K562 (cell line): ENCODE data around the gene TCF3. TPM values are rescaled to one million over a fixed set of nuclear protein-coding genes. Genes with fewer than 3 reads are reported as not detected.

ENCODE experiments used
- ATAC-seq: fragments of 200-7000 bp; cut with Tn5 transposase; 3 replicates; pipeline ENCODE4 v1.9.1; 2020; ENCODE audit warnings: moderate library complexity
- BruUV-seq: library from RNA; stranded (reverse); fragments of 400-500 nt; replicated peaks from 2 replicates; lab custom pipeline; 2021; lab: Mats Ljungman, UMichigan
- CTCF ChIA-PET: fragments of 300-600 bp; formaldehyde crosslinking; extraction: SDS; loops from one replicate; lab custom pipeline; 2021; ENCODE audit warnings: low intra/inter-chr PET ratio; lab: Yijun Ruan, JAX
- POLR2A ChIA-PET: fragments of 300-600, 350-650 bp; sonication (Branson Sonifier 250); formaldehyde crosslinking; extraction: SDS; loops from one replicate; lab custom pipeline; 2021; ENCODE audit warnings: antibody characterized with exemption, inconsistent platforms; lab: Yijun Ruan, JAX
- DNase-seq, 4 experiments: peaks; one replicate each; pipeline versions ENCODE4 v3.0.0 to v3.0.0-alpha.2; 2011 to 2018; ENCODE audit warnings: low spot score in 3 of 4, mixed read lengths in 3 of 4; ENCODE audit errors: extremely low read depth in 1 of 4
- FAIRE-seq: peaks from 2 replicates; lab custom pipeline; 2011; peaks lifted over from hg19 to GRCh38; lab: Jason Lieb, UNC
- H2AFZ ChIP-seq: 2 replicates; pipeline ENCODE4 v1.6.0; 2011; ENCODE audit warnings: low read depth, low read length, control low read depth, inconsistent platforms
- H3K27ac ChIP-seq: fragments of 200-600 bp; 3 replicates; pipeline ENCODE4 v1.8.0; 2011; ENCODE audit warnings: low read depth, mild to moderate bottlenecking, control low read depth, inconsistent platforms, low read length, moderate library complexity, mixed read lengths; ENCODE audit errors: extremely low read depth
- H3K27me3 ChIP-seq, 2 experiments: fragments of 300-600 bp in 1 of 2; 2 replicates in 1 of 2; 3 replicates in 1 of 2; pipeline versions ENCODE4 v1.6.0 to v1.8.0; 2011; ENCODE audit warnings: inconsistent platforms in 2 of 2, low read length in 2 of 2, mild to moderate bottlenecking in 1 of 2, mixed read lengths in 1 of 2, moderate library complexity in 1 of 2; ENCODE audit not compliant: control insufficient read depth in 2 of 2, insufficient read depth in 2 of 2
- H3K36me3 ChIP-seq: fragments of 300-600 bp; 3 replicates; pipeline ENCODE4 v1.8.0; 2011; ENCODE audit warnings: mild to moderate bottlenecking, low read length, inconsistent platforms; ENCODE audit not compliant: control insufficient read depth, insufficient read depth
- H3K4me1 ChIP-seq, 2 experiments: fragments of 200-600 bp in 1 of 2; replicated peaks in 1 of 2; 2 replicates in 1 of 2; 3 replicates in 1 of 2; pipeline versions ENCODE4 v1.5.1 to v1.8.0; 2011; ENCODE audit warnings: inconsistent platforms in 2 of 2, low read length in 2 of 2, mild to moderate bottlenecking in 1 of 2, mixed read lengths in 1 of 2, moderate library complexity in 1 of 2; ENCODE audit not compliant: control insufficient read depth in 2 of 2, insufficient read depth in 2 of 2
- H3K4me2 ChIP-seq: 2 replicates; pipeline ENCODE4 v1.6.1; 2011; ENCODE audit warnings: low read length, control low read depth, inconsistent platforms, mixed read lengths; ENCODE audit not compliant: insufficient read depth
- H3K4me3 ChIP-seq: fragments of 200-600 bp; sonication (generic), shearing (Covaris generic); 2 replicates; pipeline ENCODE4 v1.5.1; 2016; ENCODE audit warnings: control low read depth, inconsistent platforms
- H3K79me2 ChIP-seq: fragments of 200-600 bp; 3 replicates; pipeline ENCODE4 v1.8.0; 2011; ENCODE audit warnings: low read length, inconsistent platforms; ENCODE audit not compliant: control insufficient read depth, insufficient read depth
- H3K9ac ChIP-seq, 2 experiments: 2 replicates each; pipeline versions ENCODE4 v1.6.0 to v1.6.1; 2011; ENCODE audit warnings: low read depth in 2 of 2, low read length in 2 of 2, control low read depth in 1 of 2, inconsistent platforms in 1 of 2, mild to moderate bottlenecking in 1 of 2, mixed read lengths in 1 of 2; ENCODE audit not compliant: insufficient read depth in 1 of 2
- H3K9me1 ChIP-seq: one replicate; pipeline ENCODE4 v1.6.0; 2011; ENCODE audit warnings: inconsistent platforms, mild to moderate bottlenecking, low read length, moderate library complexity; ENCODE audit not compliant: control insufficient read depth, insufficient read depth
- H3K9me3 ChIP-seq: replicated peaks from 2 replicates; pipeline ENCODE4 v1.5.1; 2011; ENCODE audit warnings: low read depth, low read length, inconsistent platforms; ENCODE audit not compliant: control insufficient read depth, insufficient read depth
- H4K20me1 ChIP-seq: replicated peaks from 2 replicates; pipeline ENCODE4 v1.6.1; 2011; ENCODE audit warnings: low read length, inconsistent platforms, mixed read lengths; ENCODE audit not compliant: control insufficient read depth, insufficient read depth
- KDM1A ChIP-seq, 2 experiments: fragments of 450-650 bp; IDR thresholded peaks; 2 replicates each; pipeline ENCODE4 v1.6.1; 2016; ENCODE audit warnings: mild to moderate bottlenecking in 2 of 2
- NR2F6 ChIP-seq: fragments of 450-650 bp; formaldehyde crosslinking; IDR thresholded peaks from 2 replicates; pipeline ENCODE4 v1.4.0; 2020; ENCODE audit warnings: mild to moderate bottlenecking
- POLR2G ChIP-seq: fragments of 200-400 bp; formaldehyde crosslinking; IDR thresholded peaks from 2 replicates; pipeline ENCODE4 v1.6.1; 2017; ENCODE audit warnings: low read depth, mild to moderate bottlenecking, antibody characterized with exemption, low read length, moderate library complexity
- RBM22 ChIP-seq: fragments of 200-400 bp; formaldehyde crosslinking; IDR thresholded peaks from 2 replicates; pipeline ENCODE4 v1.6.1; 2018; ENCODE audit warnings: low read length, low read depth; ENCODE audit not compliant: poor library complexity, severe bottlenecking
- STAT5A ChIP-seq: IDR thresholded peaks from 2 replicates; pipeline ENCODE4 v1.6.1; 2012; ENCODE audit warnings: low read length, inconsistent platforms, borderline replicate concordance
- U2AF1 ChIP-seq: fragments of 200-400 bp; formaldehyde crosslinking; optimal IDR thresholded peaks from 2 replicates; pipeline ENCODE3; 2017; ENCODE audit warnings: mild to moderate bottlenecking, low read depth, low read length, moderate library complexity
- WGBS: fragments of 100-300 bp; shearing (Covaris generic); methylation state at CpG from one replicate; pipeline ENCODE4 v1.1.6; 2016; ENCODE audit warnings: low coverage, mixed read lengths; ENCODE audit not compliant: insufficient coverage; ENCODE audit errors: missing lambda C conversion rate; 5-methylcytosine and 5-hydroxymethylcytosine counted together
- in situ Hi-C: fragments of 300-500 bp; cut with MboI; formaldehyde crosslinking; loops from 4 replicates; pipeline ENCODE4 v1.15.0; 2018; ENCODE audit warnings: inconsistent platforms, mixed read lengths
- intact Hi-C: fragments of 100-400 bp; cut with micrococcal nuclease; formaldehyde crosslinking; loops from 2 replicates; pipeline ENCODE4 v1.14.2; 2022
- polyA plus RNA-seq, 8 experiments: library from polyadenylated mRNA; depleted of rRNA in 4 of 8; stranded (reverse) in 5 of 8; unstranded in 3 of 8; fragments of >200 nt; fragmentation: Nextera tagmentation in 2 of 8; fragmentation: Illumina TruSeq in 1 of 8; extraction: Ambion mirVana in 2 of 8; extraction: Trizol in 1 of 8; gene quantifications; 2 replicates each; pipeline versions ENCODE4 v1.2.1 to v1.2.3, GENCODE V29; 2011 to 2014; ENCODE audit warnings: inconsistent platforms in 1 of 8, missing spikeins in 1 of 8
- total RNA-seq, 7 experiments: library from RNA; depleted of rRNA in 6 of 7; stranded (reverse); fragments of >200 nt in 6 of 7; fragmentation: Illumina TruSeq in 2 of 7; extraction: Trizol in 2 of 7; gene quantifications; 2 replicates each; pipeline versions ENCODE4 v1.2.1 to v1.2.3, GENCODE V29; 2011 to 2021; ENCODE audit warnings: low replicate concordance in 1 of 7
- TF ChIP-seq, protein P1 (sequence below): fragments of 450-650 bp; IDR thresholded peaks from 2 replicates; pipeline ENCODE4 v1.6.1; 2016
- TF ChIP-seq, protein P2 (sequence below), 2 experiments: IDR thresholded peaks in 1 of 2; conservative IDR thresholded peaks in 1 of 2; 2 replicates each; pipeline ENCODE4 v1.6.1; 2016; ENCODE audit warnings: low read depth in 2 of 2, mild to moderate bottlenecking in 1 of 2, missing compliant biosample characterization in 1 of 2, missing genetic modification characterization in 1 of 2, moderate library complexity in 1 of 2

The TCF3 gene
- total and polyA plus RNA-seq, 9 of the 15 experiments (the other 6 are each of a cell fraction or from before 2014, with no cell fraction given) = 5.6 to 259 (median 84.0) TPM

DNA sequence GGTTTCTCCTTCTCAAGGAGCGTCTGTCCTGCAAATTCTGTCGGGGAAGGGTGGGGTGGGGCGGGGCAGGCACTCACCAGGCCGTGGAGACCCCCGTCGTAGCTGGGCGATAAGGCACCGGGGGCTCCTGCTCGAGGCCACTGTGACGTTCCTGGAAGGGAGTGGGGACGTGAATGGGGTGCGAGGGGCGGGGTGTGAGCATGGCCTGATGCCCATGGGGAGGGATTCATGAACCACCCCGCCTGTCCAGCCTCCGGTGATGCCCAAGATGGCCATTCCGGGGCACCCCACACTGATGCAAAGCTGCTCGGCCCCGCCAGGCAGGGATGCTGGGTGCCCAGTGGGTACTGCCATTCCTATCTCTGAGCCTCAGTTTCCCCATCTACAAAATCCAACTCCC, 32.7 kb downstream of the TCF3 start:
- Histone ChIP-seq H3K4me1 (peaks cover 0 to 53% of the 10 kb centered on the region in 2 experiments; a peak in 2 of 5 replicates), H3K36me3 (peaks cover 93% of the 10 kb centered on the region), H4K20me1 (no peaks in the 10 kb centered on the region), H3K27ac (no peak overlapping the region), H3K9me3 (no peaks in the 10 kb centered on the region), H3K9ac (no peak overlapping the region), H2AFZ (no peak overlapping the region), H3K79me2 (peaks cover 2% of the 10 kb centered on the region; the same call in 2 of the 3 replicates), H3K27me3 (no peaks in the 10 kb centered on the region), H3K4me2 (no peak overlapping the region), H3K4me3 (no peak overlapping the region), H3K9me1 (no peaks in the 10 kb centered on the region)
- 97% methylated on average over 7 of the region's 18 CpGs for WGBS
- in situ Hi-C loops = no loop called here
- BruUV-seq = no TSS peak
- ChIA-PET POLR2A (no interaction called here), CTCF (no interaction called here)
- no peak for FAIRE-seq
- intact Hi-C loops = loop anchor here (5.0 kb wide), 1 partner anchor 53 kb away; no protein-coding TSS in a partner anchor
- ATAC-seq = no peak
- DNase-seq = no peak
- TF ChIP-seq KDM1A (IDR thresholded peaks at IDR 0.05) = no peak
- TF ChIP-seq RBM22 = peak; percentile 29

- Histone ChIP-seq H4K20me1 (no peaks in the 10 kb centered on the region), H3K4me1 (peaks cover 0 to 51% of the 10 kb centered on the region in 2 experiments; a peak in 2 of 5 replicates), H2AFZ (no peak overlapping the region), H3K27me3 (no peaks in the 10 kb centered on the region), H3K9me1 (no peaks in the 10 kb centered on the region), H3K4me3 (no peak overlapping the region), H3K79me2 (peaks cover 2% of the 10 kb centered on the region; the same call in 2 of the 3 replicates), H3K4me2 (no peak overlapping the region), H3K9ac (no peak overlapping the region; a peak in 1 of 4 replicates), H3K9me3 (no peaks in the 10 kb centered on the region), H3K27ac (no peak overlapping the region), H3K36me3 (peaks cover 93% of the 10 kb centered on the region)
- POLR2A ChIA-PET = interaction anchor here (1.2 kb wide), 1 partner anchor 13 kb away, joined by 4 read pairs; no protein-coding TSS in a partner anchor
- DNase-seq (no peak), ATAC-seq (no peak), FAIRE-seq (no peak)
- intact Hi-C loops (no loop called here), in situ Hi-C loops (no loop called here)
- 97% methylated on average over 11 of the region's 26 CpGs for WGBS
- CTCF ChIA-PET = no interaction called here
- TF ChIP-seq NR2F6 (CRISPR knock-in tag) (no peak), U2AF1 (no peak), STAT5A (no peak), POLR2G (0 out of 2 replicates have a peak, but pooled peaks have one; percentile 10)
- TF ChIP-seq, protein P1, sequence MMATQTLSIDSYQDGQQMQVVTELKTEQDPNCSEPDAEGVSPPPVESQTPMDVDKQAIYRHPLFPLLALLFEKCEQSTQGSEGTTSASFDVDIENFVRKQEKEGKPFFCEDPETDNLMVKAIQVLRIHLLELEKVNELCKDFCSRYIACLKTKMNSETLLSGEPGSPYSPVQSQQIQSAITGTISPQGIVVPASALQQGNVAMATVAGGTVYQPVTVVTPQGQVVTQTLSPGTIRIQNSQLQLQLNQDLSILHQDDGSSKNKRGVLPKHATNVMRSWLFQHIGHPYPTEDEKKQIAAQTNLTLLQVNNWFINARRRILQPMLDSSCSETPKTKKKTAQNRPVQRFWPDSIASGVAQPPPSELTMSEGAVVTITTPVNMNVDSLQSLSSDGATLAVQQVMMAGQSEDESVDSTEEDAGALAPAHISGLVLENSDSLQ = no peak
- TF ChIP-seq, protein P2, sequence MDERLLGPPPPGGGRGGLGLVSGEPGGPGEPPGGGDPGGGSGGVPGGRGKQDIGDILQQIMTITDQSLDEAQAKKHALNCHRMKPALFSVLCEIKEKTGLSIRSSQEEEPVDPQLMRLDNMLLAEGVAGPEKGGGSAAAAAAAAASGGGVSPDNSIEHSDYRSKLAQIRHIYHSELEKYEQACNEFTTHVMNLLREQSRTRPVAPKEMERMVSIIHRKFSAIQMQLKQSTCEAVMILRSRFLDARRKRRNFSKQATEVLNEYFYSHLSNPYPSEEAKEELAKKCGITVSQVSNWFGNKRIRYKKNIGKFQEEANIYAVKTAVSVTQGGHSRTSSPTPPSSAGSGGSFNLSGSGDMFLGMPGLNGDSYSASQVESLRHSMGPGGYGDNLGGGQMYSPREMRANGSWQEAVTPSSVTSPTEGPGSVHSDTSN (CRISPR knock-in tag; IDR thresholded peaks at IDR 0.05; ENCODE audit: low read depth) = no peak
- TF ChIP-seq, protein P2 (tag; conservative IDR thresholded peaks at IDR 0.05; ENCODE audit: low read depth) = no peak
- BruUV-seq = no TSS peak
These were observed 33.3 kb downstream of the TCF3 start for GRCh38 chr19:1619094-1619439.
